ENCODE measurements around the gene LPIN3. TPM values are rescaled to one million over a fixed set of nuclear protein-coding genes. Genes with fewer than 3 reads are reported as not detected.

LPIN3 gene
- total and polyA plus RNA-seq, 2 of the 8 experiments (the other 6 are each of a cell fraction or from before 2014, with no cell fraction given): 3.7 to 3.9 TPM

DNA sequence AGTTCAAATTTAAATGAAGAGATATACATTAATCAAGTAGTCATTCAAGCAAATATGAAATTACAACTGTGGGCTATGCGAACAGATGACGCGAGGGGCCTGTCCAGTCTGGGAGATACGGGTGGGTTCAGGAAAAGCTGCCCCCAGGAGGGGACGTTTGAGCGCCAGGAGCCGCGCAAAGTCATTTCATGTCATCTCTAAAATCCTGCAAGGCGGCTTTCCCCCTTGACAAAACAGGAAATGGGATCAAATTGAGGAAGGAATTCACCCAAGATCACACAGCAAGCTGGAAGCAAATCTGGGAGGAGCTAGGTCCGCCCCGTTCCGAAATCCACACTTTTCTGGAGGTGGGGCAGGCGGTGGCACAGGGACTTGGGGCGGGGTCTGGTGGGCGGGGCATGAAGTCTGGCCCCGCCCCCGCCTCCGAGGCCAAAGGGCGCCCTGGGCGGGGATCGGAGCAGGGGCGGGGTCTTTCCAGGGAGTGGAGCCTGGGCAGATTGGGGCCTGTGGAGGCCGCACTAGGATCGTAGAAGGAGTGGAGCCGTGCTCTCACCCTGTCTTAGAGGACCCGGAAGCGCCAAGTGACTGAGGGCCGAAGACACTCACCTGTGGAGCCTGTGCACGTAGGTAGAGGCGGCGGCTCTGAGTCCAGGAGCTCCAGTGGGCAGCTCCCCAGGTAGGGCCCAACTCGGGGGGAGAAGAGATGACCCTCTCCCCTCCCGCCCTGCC lies at the start of gene LPIN3 (continued):
- TF ChIP-seq BCL11A (IDR thresholded peaks at IDR 0.05; ENCODE audit: low read depth in 2 of 2, low read length in 2 of 2): no peak
- TF ChIP-seq YY1 (IDR thresholded peaks at IDR 0.05; ENCODE audit: low read depth, low read length): no peak
- no peak for TF ChIP-seq ATF3 (IDR thresholded peaks at IDR 0.05; ENCODE audit: insufficient read depth, low read depth, low read length)
- TF ChIP-seq BRCA1 (IDR thresholded peaks at IDR 0.05; ENCODE audit: low read depth, low read length): no peak
- TF ChIP-seq HDAC2 (IDR thresholded peaks at IDR 0.05; ENCODE audit: borderline replicate concordance in 1 of 2, low read depth in 2 of 2, low read length in 2 of 2): no peak
- no peak for TF ChIP-seq SIX5 (IDR thresholded peaks at IDR 0.05; ENCODE audit: low read depth, low read length)
- no peak for TF ChIP-seq BACH1 (IDR thresholded peaks at IDR 0.05; ENCODE audit: low read length)
- no peak for TF ChIP-seq FOSL1 (IDR thresholded peaks at IDR 0.05; ENCODE audit: insufficient read depth, low read depth, low read length)
- TF ChIP-seq TEAD4 (IDR thresholded peaks at IDR 0.05; ENCODE audit: low read depth, low read length): no peak
- TF ChIP-seq CTBP2 (IDR thresholded peaks at IDR 0.05; ENCODE audit: borderline replicate concordance, insufficient read depth, insufficient read length, low read length): no peak
- TF ChIP-seq CTCF (IDR thresholded peaks at IDR 0.05; ENCODE audit: control extremely low read depth in 1 of 3, insufficient read depth in 1 of 3, low read depth in 1 of 3, low read length in 3 of 3): peak; percentile 22 to 32 (median 28); a peak in 3 of 4 replicates
- TF ChIP-seq CHD1 (IDR thresholded peaks at IDR 0.05; ENCODE audit: low read depth, low read length): no peak
- no peak for TF ChIP-seq SP2 (IDR thresholded peaks at IDR 0.05; ENCODE audit: low read length)
- no peak; a peak in 2 of 4 replicates for TF ChIP-seq SIN3A (conservative IDR thresholded peaks at IDR 0.05 in 1 of 2, IDR thresholded peaks at IDR 0.05 in 1 of 2; ENCODE audit: low read depth in 1 of 2, low read length in 2 of 2)
- TF ChIP-seq RNF2 (IDR thresholded peaks at IDR 0.05; ENCODE audit: borderline replicate concordance, low read depth, low read length, missing control alignments, poor library complexity, severe bottlenecking): no peak
- TF ChIP-seq KDM5A (IDR thresholded peaks at IDR 0.05; ENCODE audit: low read length): no peak

All from H1 (cell line).